Gastrocnemius medialis (tissue), 4 donors: Measurements from ENCODE around the gene FCGR3A.
"Not testable (repeated sequence)": the region's sequence is repeated elsewhere in the genome, so short reads cannot be mapped to it uniquely, and the experiment has no call there.

Experiments used
- POLR2A ChIP-seq, 2 donors: fragments of 450-650 bp; IDR thresholded peaks; one replicate each; pipeline ENCODE4 v1.6.1; 2017; ENCODE audit warnings: antibody characterized with exemption in 2 of 2, mild to moderate bottlenecking in 2 of 2, moderate library complexity in 2 of 2
- TF ChIP-seq, protein P1 (sequence below), 5 experiments: fragments of 450-650 bp in 3 of 5; fragments of 200-600 bp in 2 of 5; sonication (generic) in 2 of 5; IDR thresholded peaks in 4 of 5; conservative IDR thresholded peaks in 1 of 5; 1 replicate in 4 of 5; 2 replicates in 1 of 5; pipeline ENCODE4 v1.5.1; 2016 to 2019; ENCODE audit warnings: antibody characterized with exemption in 5 of 5, mild to moderate bottlenecking in 3 of 5, moderate library complexity in 3 of 5

DNA sequence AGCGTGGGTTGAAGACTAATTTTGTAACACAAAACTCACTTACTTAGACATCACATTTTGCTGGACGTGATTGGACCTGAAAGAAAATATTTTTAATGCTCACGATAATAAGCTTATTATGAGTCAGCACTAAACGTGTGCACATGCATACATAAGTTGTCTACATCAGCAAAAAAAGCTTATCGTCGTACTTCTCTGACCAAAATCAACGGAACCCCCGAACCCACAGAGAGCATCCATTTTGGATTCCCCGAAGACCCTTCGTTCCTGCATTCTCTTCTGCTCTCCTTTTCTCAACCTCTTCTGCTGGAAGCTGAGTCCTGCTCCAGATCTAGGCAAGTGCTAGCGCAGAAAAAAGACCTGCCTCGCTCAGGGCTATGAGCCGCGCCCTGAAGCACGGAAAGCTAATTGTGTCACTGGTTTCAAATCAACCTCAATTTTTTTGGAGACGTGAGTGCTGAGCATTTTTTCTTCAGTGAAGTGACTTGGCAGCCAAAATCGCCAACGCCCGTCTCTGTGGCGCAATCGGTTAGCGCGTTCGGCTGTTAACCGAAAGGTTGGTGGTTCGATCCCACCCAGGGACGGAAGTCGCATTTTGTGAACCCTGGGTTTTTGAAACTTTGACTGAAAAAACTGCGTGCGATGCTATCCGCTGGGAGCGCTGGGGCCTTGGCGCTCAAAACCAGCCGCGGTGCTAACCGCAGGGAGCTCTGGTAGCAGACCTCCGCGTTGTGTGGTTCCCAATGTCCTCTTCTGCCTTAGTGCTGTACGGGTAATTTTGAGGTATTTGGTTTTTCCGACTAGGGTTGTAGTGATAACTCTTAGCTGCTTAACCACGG is 9.7 kb downstream of the FCGR3A start:
- TF ChIP-seq, protein P1, sequence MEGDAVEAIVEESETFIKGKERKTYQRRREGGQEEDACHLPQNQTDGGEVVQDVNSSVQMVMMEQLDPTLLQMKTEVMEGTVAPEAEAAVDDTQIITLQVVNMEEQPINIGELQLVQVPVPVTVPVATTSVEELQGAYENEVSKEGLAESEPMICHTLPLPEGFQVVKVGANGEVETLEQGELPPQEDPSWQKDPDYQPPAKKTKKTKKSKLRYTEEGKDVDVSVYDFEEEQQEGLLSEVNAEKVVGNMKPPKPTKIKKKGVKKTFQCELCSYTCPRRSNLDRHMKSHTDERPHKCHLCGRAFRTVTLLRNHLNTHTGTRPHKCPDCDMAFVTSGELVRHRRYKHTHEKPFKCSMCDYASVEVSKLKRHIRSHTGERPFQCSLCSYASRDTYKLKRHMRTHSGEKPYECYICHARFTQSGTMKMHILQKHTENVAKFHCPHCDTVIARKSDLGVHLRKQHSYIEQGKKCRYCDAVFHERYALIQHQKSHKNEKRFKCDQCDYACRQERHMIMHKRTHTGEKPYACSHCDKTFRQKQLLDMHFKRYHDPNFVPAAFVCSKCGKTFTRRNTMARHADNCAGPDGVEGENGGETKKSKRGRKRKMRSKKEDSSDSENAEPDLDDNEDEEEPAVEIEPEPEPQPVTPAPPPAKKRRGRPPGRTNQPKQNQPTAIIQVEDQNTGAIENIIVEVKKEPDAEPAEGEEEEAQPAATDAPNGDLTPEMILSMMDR (IDR thresholded peaks at IDR 0.05 in 4 of 5, conservative IDR thresholded peaks at IDR 0.05 in 1 of 5), result not testable (repeated sequence)
- not testable (repeated sequence) for TF ChIP-seq POLR2A (IDR thresholded peaks at IDR 0.05)
